Keratinocyte (primary cell): ENCODE data around the gene ATP9B.

Experiments
- EZH2 ChIP-seq: IDR thresholded peaks from one replicate; pipeline ENCODE4 v1.6.1; 2012; ENCODE audit warnings: inconsistent platforms, mild to moderate bottlenecking, low read length, moderate library complexity
- TF ChIP-seq, protein P1 (sequence below), 3 experiments: IDR thresholded peaks in 1 of 3; conservative IDR thresholded peaks in 1 of 3; optimal IDR thresholded peaks in 1 of 3; 2 replicates in 2 of 3; 3 replicates in 1 of 3; pipeline versions ENCODE3 to v1.5.1; 2011; ENCODE audit warnings: low read length in 3 of 3, mild to moderate bottlenecking in 3 of 3, moderate library complexity in 2 of 3, control low read depth in 1 of 3, inconsistent platforms in 1 of 3; ENCODE audit not compliant: insufficient read depth in 2 of 3; ENCODE audit errors: extremely low read depth in 1 of 3

DNA sequence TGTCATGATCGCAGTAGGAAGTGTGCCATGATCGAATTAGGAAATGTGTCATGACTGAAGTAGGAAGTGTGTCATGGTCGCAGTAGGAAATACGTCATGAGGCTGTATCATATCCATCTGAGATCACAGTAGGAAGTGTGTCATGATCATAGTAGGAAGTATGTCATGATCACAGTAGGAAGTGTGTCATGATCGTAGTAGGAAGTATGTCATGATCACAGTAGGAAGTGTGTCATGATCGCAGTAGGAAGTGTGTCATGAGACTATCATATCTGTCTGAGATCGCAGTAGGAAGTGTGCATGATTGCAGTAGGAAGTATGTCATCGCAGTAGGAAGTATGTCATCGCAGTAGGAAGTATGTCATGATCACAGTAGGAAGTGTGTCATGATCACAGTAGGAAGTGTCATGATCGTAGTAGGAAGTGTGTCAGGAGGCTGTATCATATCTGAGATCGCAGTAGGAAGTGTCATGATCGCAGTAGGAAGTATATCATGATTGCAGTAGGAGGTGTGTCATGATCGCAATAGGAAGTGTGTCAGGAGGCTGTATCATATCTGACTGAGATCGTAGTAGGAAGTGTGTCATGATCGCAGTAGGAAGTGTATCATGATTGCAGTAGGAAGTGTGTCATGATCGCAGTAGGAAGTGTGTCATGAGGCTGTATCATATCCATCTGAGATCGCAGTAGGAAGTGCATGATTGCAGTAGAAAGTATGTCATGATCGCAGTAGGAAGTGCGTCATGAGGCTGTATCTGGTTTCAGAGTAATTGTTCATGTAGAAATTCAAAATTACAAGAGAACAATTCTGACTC, 270.1 kb downstream of the ATP9B start:
- TF ChIP-seq, protein P1, sequence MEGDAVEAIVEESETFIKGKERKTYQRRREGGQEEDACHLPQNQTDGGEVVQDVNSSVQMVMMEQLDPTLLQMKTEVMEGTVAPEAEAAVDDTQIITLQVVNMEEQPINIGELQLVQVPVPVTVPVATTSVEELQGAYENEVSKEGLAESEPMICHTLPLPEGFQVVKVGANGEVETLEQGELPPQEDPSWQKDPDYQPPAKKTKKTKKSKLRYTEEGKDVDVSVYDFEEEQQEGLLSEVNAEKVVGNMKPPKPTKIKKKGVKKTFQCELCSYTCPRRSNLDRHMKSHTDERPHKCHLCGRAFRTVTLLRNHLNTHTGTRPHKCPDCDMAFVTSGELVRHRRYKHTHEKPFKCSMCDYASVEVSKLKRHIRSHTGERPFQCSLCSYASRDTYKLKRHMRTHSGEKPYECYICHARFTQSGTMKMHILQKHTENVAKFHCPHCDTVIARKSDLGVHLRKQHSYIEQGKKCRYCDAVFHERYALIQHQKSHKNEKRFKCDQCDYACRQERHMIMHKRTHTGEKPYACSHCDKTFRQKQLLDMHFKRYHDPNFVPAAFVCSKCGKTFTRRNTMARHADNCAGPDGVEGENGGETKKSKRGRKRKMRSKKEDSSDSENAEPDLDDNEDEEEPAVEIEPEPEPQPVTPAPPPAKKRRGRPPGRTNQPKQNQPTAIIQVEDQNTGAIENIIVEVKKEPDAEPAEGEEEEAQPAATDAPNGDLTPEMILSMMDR (optimal IDR thresholded peaks at IDR 0.05 in 1 of 3, IDR thresholded peaks at IDR 0.05 in 1 of 3, conservative IDR thresholded peaks at IDR 0.05 in 1 of 3; ENCODE audit: extremely low read depth in 1 of 3, insufficient read depth in 2 of 3, low read length in 3 of 3) = no peak
- no peak for TF ChIP-seq EZH2
